A549 treated with DMSO at 1 μM for 4 hours (cell line): ENCODE measurements around the gene SMARCAD1. TPM values are rescaled to one million over a fixed set of nuclear protein-coding genes. Genes with fewer than 3 reads are reported as not detected.

ENCODE experiments used
- total RNA-seq: library from RNA; stranded (reverse); fragments of 200-300 nt; extraction: Qiagen RNA extraction; gene quantifications from 5 replicates; pipeline ENCODE4 v1.2.3, GENCODE V29; 2022; ENCODE audit warnings: low read depth

The SMARCAD1 gene, protein sequence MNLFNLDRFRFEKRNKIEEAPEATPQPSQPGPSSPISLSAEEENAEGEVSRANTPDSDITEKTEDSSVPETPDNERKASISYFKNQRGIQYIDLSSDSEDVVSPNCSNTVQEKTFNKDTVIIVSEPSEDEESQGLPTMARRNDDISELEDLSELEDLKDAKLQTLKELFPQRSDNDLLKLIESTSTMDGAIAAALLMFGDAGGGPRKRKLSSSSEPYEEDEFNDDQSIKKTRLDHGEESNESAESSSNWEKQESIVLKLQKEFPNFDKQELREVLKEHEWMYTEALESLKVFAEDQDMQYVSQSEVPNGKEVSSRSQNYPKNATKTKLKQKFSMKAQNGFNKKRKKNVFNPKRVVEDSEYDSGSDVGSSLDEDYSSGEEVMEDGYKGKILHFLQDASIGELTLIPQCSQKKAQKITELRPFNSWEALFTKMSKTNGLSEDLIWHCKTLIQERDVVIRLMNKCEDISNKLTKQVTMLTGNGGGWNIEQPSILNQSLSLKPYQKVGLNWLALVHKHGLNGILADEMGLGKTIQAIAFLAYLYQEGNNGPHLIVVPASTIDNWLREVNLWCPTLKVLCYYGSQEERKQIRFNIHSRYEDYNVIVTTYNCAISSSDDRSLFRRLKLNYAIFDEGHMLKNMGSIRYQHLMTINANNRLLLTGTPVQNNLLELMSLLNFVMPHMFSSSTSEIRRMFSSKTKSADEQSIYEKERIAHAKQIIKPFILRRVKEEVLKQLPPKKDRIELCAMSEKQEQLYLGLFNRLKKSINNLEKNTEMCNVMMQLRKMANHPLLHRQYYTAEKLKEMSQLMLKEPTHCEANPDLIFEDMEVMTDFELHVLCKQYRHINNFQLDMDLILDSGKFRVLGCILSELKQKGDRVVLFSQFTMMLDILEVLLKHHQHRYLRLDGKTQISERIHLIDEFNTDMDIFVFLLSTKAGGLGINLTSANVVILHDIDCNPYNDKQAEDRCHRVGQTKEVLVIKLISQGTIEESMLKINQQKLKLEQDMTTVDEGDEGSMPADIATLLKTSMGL
- total RNA-seq: 11.5 to 16.1 TPM (median 13.8 TPM) in 5 replicates

DNA sequence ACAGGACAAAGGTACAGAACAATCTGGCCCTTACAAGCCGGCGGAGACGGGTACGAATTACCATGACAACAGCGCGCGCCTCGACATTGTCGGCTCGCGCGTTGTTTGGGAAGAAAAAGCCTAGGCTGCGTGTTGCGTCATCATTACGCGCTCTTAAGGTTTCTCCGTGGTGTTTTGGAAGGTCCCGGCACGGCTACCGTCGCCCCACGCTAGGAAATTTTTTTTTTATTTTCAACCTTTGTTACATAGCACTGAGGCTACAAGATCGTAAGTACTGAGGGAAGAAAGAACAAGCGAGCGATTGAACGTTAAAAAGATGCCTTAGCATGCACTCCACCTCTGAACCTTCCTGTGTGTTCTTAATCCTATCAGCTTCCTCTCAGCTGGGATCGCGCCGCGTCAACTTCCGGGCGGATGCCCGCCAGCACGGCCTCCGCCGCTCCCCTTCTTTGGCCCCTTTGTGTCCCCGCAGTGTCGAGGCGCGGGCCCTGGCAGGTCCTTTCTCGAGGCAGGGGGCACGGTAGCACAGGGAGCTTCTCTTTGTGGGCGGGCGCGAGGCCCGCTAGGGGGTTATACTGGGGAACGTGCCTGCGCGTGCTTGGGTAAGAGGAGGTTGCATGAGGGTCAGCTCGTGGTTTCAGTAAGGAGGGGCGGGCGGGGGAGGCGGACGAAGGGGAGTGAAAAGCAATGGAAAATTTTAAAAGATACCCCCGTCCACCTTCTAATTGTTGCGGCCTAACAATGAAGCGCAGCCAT, at the start of gene SMARCAD1:
Gene SMARCAD1 (plus strand): TSS at position 397 of the 756 bp plus-strand sequence. CDS start 530 bp downstream, outside the sequence.

Other genes with a start within 250 kb of the SMARCAD1 start
- not detected in 5 replicates for gene HPGDS, start 135.0 kb downstream of the SMARCAD1 start, total RNA-seq
- gene PDLIM5, start 244.1 kb downstream of the SMARCAD1 start, total RNA-seq: 34.1 to 51.3 TPM (median 48.2 TPM) in 5 replicates